Measurements from ENCODE around the gene SFRP2. TPM values are rescaled to one million over a fixed set of nuclear protein-coding genes. Genes with fewer than 3 reads are reported as not detected.
A peak's percentile ranks its signal among the peaks of the same experiment; 100 is the strongest.

The SFRP2 gene
- total RNA-seq, 1 experiment from 2014 or later: not detected

DNA sequence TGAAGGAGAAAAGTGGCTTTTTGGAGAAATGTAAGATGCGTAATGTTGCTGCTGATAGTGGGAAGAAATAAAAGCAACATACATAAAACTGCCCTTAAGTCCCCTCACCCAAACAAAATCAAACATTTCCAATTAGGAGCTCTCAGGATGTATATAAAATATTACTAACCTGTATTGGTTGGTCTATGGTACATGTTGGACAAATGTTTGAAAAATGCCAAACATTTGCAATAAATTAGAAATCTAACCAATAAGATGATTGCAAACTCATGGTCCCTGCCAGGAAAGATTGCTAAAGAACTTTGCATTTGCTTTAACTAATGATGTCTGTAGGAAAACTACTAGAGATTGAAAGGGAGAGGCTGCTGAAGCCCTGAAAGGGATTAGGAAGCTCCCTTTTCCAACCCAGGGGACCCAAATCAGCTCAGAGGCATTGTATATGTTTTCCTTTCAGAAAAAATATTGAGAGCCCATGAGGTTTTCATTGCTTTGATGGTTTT, 1.8 kb downstream of the SFRP2 start:
- Mint-ChIP-seq H3K4me3 (ENCODE audit: unreplicated experiment) (no peak overlapping the region), H3K27me3 (ENCODE audit: insufficient read depth, unreplicated experiment) (peaks cover 8% of the 10 kb centered on the region), H3K9me3 (ENCODE audit: unreplicated experiment) (no peaks in the 10 kb centered on the region), H3K4me1 (ENCODE audit: low read depth, unreplicated experiment) (no peaks in the 10 kb centered on the region), H3K27ac (ENCODE audit: unreplicated experiment) (no peak overlapping the region), H3K36me3 (ENCODE audit: insufficient read depth, unreplicated experiment) (no peaks in the 10 kb centered on the region)
- no peaks in the 10 kb centered on the region for H3K9me3 ChIP-seq
- no peak for TF ChIP-seq CTCF (IDR thresholded peaks at IDR 0.05; ENCODE audit: insufficient read depth in 1 of 2, low read depth in 1 of 2, low read length in 1 of 2, severe bottlenecking in 1 of 2, unreplicated experiment in 1 of 2)
- H3K4me1 ChIP-seq: no peaks in the 10 kb centered on the region
- intact Hi-C loops (cut with micrococcal nuclease; ENCODE audit: unreplicated experiment): loop anchor here (5.0 kb wide), 1 partner anchor 525 kb away; no protein-coding TSS in a partner anchor
- CTCF ChIA-PET: interaction anchor here (1.9 kb wide), 1 partner anchor 263 kb away, joined by 15 read pairs; no protein-coding TSS in a partner anchor
- POLR2A ChIA-PET: no interaction called here
- no TSS peak for BruUV-seq (replicated peaks)
- DNase-seq: no peak
- no peaks in the 10 kb centered on the region for H3K27me3 ChIP-seq (replicated peaks; ENCODE audit: control insufficient read depth, insufficient read depth, low read length)
- H3K4me3 ChIP-seq (ENCODE audit: low read depth, low read length): no peak overlapping the region
- no peaks in the 10 kb centered on the region for H3K36me3 ChIP-seq (ENCODE audit: control insufficient read depth, insufficient read depth, low read length)

DNA sequence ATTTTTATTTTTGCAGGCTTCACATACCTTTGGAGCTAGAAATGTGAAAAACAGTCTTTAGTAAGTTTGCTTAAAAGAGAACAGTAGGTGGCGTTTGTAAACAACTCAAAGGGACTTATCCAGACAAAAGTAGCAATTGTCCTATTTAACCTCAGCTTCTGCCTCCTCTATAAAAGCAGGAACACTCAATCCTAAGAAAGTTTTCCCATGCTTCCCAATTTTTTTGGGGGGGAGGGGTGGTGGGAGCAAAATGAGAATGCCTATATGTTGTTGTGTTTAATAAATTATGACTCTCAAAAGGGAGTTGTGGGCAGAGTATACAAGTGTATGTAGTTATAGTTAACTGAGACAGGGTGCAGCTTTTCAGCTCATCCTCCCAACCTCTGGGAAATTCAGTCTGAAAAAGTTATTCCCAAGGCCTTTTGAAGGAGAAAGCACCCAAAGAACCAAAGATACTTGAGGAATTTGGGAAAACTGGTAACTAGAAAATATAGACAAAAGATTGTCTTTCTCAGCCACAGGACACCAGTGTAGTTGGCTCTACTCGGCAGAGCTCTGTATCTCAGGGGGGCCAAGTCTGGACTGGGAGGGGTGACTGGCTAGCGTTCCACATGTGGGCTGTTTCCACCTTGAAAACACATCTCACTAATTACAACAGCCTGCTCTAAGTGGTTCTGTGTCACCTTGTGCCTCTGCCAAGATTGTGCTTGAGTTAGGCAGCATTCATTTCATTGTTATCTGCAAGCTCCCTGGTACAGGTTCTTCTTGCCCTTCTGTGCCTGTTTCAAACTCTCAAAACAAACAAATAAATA, 2.8 kb downstream of the SFRP2 start:
- Histone ChIP-seq H3K36me3 (ENCODE audit: control insufficient read depth, insufficient read depth, low read length) (no peaks in the 10 kb centered on the region), H3K4me3 (ENCODE audit: low read depth, low read length) (no peak overlapping the region), H3K4me1 (no peaks in the 10 kb centered on the region), H3K9me3 (no peaks in the 10 kb centered on the region), H3K27me3 (replicated peaks; ENCODE audit: control insufficient read depth, insufficient read depth, low read length) (no peaks in the 10 kb centered on the region)
- H3K4me1 Mint-ChIP-seq (ENCODE audit: low read depth, unreplicated experiment): no peaks in the 10 kb centered on the region
- no peaks in the 10 kb centered on the region for H3K36me3 Mint-ChIP-seq (ENCODE audit: insufficient read depth, unreplicated experiment)
- H3K4me3 Mint-ChIP-seq (ENCODE audit: unreplicated experiment): no peak overlapping the region
- CTCF ChIA-PET: interaction anchor here (0.6 to 1.9 kb wide), 16 partner anchors 9 to 638 kb away, joined by 3 to 15 read pairs (median 4); no protein-coding TSS in a partner anchor
- no peaks in the 10 kb centered on the region for H3K9me3 Mint-ChIP-seq (ENCODE audit: unreplicated experiment)
- no TSS peak for BruUV-seq (replicated peaks)
- peaks cover 10% of the 10 kb centered on the region for H3K27me3 Mint-ChIP-seq (ENCODE audit: insufficient read depth, unreplicated experiment)
- H3K27ac Mint-ChIP-seq (ENCODE audit: unreplicated experiment): no peak overlapping the region
- intact Hi-C loops (cut with micrococcal nuclease; ENCODE audit: unreplicated experiment): loop anchor here (1.0 to 5.0 kb wide), 2 partner anchors 263 to 526 kb away; no protein-coding TSS in a partner anchor
- DNase-seq: no peak
- POLR2A ChIA-PET: interaction anchor here (0.6 to 0.7 kb wide), 3 partner anchors 39 to 764 kb away, joined by 3 to 7 read pairs (median 5); no protein-coding TSS in a partner anchor
- peak; percentile 30 to 37 for TF ChIP-seq CTCF (IDR thresholded peaks at IDR 0.05; ENCODE audit: insufficient read depth in 1 of 2, low read depth in 1 of 2, low read length in 1 of 2, severe bottlenecking in 1 of 2, unreplicated experiment in 1 of 2)

DNA sequence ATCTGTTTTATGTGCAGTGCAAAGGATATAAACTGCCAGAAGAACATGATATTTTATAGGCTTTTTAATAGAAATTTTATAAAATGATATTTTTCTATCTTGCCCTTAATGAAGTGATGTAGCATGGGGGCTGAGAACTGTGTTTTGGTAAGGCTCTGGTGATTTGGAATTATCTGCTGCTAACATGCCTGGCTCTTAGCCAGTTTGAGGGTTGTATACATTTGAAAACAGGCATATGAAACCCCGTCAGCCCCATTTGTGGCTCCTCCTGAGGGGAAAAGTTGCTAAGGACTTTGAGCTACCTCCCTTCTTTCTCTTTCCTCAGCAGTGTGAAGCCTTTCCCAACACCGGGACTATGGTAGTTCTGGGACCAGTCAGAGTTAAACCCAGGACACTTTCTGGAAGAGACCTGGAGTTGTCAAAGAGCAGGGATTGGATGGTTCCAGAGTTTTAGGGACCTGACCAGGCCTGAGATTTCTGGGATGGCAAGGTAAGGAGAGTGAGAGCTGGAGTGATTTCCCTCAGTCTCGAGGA, 4.7 kb downstream of the SFRP2 start:
- ChIA-PET POLR2A (no interaction called here), CTCF (no interaction called here)
- H3K4me3 ChIP-seq (ENCODE audit: low read depth, low read length): no peak overlapping the region
- Mint-ChIP-seq H3K9me3 (ENCODE audit: unreplicated experiment) (no peaks in the 10 kb centered on the region), H3K4me1 (ENCODE audit: low read depth, unreplicated experiment) (no peaks in the 10 kb centered on the region), H3K4me3 (ENCODE audit: unreplicated experiment) (no peak overlapping the region), H3K36me3 (ENCODE audit: insufficient read depth, unreplicated experiment) (no peaks in the 10 kb centered on the region), H3K27ac (ENCODE audit: unreplicated experiment) (no peak overlapping the region), H3K27me3 (ENCODE audit: insufficient read depth, unreplicated experiment) (peaks cover 10% of the 10 kb centered on the region)
- intact Hi-C loops (cut with micrococcal nuclease; ENCODE audit: unreplicated experiment): no loop called here
- no peaks in the 10 kb centered on the region for H3K36me3 ChIP-seq (ENCODE audit: control insufficient read depth, insufficient read depth, low read length)
- no peak for TF ChIP-seq CTCF (IDR thresholded peaks at IDR 0.05; ENCODE audit: insufficient read depth in 1 of 2, low read depth in 1 of 2, low read length in 1 of 2, severe bottlenecking in 1 of 2, unreplicated experiment in 1 of 2)
- no peaks in the 10 kb centered on the region for H3K27me3 ChIP-seq (replicated peaks; ENCODE audit: control insufficient read depth, insufficient read depth, low read length)
- no TSS peak for BruUV-seq (replicated peaks)
- no peaks in the 10 kb centered on the region for H3K4me1 ChIP-seq
- DNase-seq: no peak
- no peaks in the 10 kb centered on the region for H3K9me3 ChIP-seq

Data from Caco-2 (cell line).